GM15510 (cell line): ENCODE measurements around the gene DTWD1.
A peak's percentile ranks its signal among the peaks of the same experiment; 100 is the strongest.

Experiments
- POLR2A ChIP-seq: IDR thresholded peaks from 3 replicates; pipeline ENCODE4 v1.6.1; 2011; ENCODE audit warnings: borderline replicate concordance; ENCODE audit not compliant: insufficient read length; ENCODE audit errors: extremely low read depth

Gene DTWD1

GRCh38 chr15:49620658-49621368 is at the start of gene DTWD1, which contains the start of gene FAM227B:
Gene DTWD1 (plus strand): TSS chr15:49621048. CDS start chr15:49625168, 4,120 bp downstream.
Gene FAM227B (minus strand): TSS chr15:49620818. CDS start chr15:49615171, 5,647 bp downstream.
- peak; percentile 94 for TF ChIP-seq POLR2A

- no peak for TF ChIP-seq POLR2A
Measured at GRCh38 chr15:49573421-49573820, 47.4 kb upstream of the DTWD1 start.

GRCh38 chr15:49589030-49589429 is 31.8 kb upstream of the DTWD1 start:
- TF ChIP-seq POLR2A: no peak

- TF ChIP-seq POLR2A: no peak
Measured at GRCh38 chr15:49604625-49605409, 16.0 kb upstream of the DTWD1 start.

- TF ChIP-seq POLR2A: no peak
Measured at GRCh38 chr15:49605588-49605987, 15.3 kb upstream of the DTWD1 start.

GRCh38 chr15:49606594-49606993 is 14.3 kb upstream of the DTWD1 start:
- TF ChIP-seq POLR2A: no peak

GRCh38 chr15:49610157-49610918 is 10.5 kb upstream of the DTWD1 start:
- TF ChIP-seq POLR2A: no peak

- TF ChIP-seq POLR2A: no peak
Measured at GRCh38 chr15:49619226-49619625, 1.6 kb upstream of the DTWD1 start.

- no peak for TF ChIP-seq POLR2A
Measured at GRCh38 chr15:49620199-49620598, 649 bp upstream of the DTWD1 start.

- no peak for TF ChIP-seq POLR2A
Measured at GRCh38 chr15:49621401-49621811, 558 bp downstream of the DTWD1 start.

- TF ChIP-seq POLR2A: no peak
Measured at GRCh38 chr15:49621887-49622286, 1.0 kb downstream of the DTWD1 start.

- TF ChIP-seq POLR2A: no peak
Measured at GRCh38 chr15:49622561-49622960, 1.7 kb downstream of the DTWD1 start.

- TF ChIP-seq POLR2A: no peak
Measured at GRCh38 chr15:49624056-49624455, 3.2 kb downstream of the DTWD1 start.

- no peak for TF ChIP-seq POLR2A
Measured at GRCh38 chr15:49625460-49626036, 4.7 kb downstream of the DTWD1 start.
